ENCODE results near the gene CACNA1G. TPM values are rescaled to one million over a fixed set of nuclear protein-coding genes. Genes with fewer than 3 reads are reported as not detected.

Gene CACNA1G
- total RNA-seq, 4 donors from 2014 or later: 0.11 to 0.38 (median 0.13) TPM; not detected in 1

DNA sequence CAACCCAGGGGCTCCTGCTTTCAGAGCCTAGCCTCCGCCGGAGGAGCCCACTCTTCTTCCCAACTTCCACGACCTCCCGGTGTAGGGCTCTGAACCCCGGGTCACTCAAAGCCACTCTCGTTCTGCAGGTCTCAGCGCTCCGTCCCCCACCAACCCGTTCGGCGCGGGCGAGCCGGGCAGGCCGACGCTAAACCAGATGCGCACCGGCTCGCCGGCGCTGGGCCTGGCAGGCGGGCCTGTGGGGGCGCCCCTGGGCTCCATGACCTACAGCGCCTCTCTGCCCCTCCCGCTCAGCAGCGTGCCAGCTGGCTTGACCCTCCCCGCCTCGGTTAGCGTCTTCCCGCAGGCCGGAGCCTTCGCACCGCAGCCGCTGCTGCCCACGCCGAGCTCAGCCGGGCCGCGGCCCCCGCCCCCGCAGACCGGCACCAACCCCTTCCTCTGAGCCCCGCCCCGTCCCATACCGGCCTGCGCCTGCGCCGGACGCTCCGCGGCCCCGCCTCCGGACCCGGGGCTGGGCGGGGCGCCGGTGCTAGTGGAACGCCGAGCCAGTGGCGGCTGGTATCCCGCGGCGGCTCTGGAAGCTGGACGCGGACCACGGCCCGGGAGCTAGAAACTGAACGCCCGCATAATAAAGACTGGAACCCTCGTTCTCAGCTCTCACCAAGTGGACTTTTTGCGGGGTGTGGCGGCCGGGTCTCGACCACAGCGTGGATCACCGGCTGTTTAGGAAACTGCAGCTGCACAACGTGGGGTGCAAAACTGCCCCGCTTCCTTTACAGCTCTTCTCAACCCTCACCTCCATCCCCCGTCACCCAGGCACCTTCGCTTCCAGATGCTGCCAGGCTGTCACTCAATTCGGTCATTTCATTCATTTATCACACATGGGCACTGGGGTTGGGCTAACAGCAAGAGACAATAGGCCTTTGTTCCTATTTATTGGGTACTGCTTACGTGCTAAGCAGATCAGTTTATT lies 18.5 kb upstream of the CACNA1G start:
- 4 to 8% methylated on average over 4 of the region's 82 CpGs for WGBS, 2 donors
- peak in 1 of 4 donors; percentile 57 for TF ChIP-seq POLR2A (IDR thresholded peaks at IDR 0.05)
- TF ChIP-seq, protein P1, sequence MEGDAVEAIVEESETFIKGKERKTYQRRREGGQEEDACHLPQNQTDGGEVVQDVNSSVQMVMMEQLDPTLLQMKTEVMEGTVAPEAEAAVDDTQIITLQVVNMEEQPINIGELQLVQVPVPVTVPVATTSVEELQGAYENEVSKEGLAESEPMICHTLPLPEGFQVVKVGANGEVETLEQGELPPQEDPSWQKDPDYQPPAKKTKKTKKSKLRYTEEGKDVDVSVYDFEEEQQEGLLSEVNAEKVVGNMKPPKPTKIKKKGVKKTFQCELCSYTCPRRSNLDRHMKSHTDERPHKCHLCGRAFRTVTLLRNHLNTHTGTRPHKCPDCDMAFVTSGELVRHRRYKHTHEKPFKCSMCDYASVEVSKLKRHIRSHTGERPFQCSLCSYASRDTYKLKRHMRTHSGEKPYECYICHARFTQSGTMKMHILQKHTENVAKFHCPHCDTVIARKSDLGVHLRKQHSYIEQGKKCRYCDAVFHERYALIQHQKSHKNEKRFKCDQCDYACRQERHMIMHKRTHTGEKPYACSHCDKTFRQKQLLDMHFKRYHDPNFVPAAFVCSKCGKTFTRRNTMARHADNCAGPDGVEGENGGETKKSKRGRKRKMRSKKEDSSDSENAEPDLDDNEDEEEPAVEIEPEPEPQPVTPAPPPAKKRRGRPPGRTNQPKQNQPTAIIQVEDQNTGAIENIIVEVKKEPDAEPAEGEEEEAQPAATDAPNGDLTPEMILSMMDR (IDR thresholded peaks at IDR 0.05): peak in 3 of 6 experiments; percentile 8 to 28 (median 14)

DNA sequence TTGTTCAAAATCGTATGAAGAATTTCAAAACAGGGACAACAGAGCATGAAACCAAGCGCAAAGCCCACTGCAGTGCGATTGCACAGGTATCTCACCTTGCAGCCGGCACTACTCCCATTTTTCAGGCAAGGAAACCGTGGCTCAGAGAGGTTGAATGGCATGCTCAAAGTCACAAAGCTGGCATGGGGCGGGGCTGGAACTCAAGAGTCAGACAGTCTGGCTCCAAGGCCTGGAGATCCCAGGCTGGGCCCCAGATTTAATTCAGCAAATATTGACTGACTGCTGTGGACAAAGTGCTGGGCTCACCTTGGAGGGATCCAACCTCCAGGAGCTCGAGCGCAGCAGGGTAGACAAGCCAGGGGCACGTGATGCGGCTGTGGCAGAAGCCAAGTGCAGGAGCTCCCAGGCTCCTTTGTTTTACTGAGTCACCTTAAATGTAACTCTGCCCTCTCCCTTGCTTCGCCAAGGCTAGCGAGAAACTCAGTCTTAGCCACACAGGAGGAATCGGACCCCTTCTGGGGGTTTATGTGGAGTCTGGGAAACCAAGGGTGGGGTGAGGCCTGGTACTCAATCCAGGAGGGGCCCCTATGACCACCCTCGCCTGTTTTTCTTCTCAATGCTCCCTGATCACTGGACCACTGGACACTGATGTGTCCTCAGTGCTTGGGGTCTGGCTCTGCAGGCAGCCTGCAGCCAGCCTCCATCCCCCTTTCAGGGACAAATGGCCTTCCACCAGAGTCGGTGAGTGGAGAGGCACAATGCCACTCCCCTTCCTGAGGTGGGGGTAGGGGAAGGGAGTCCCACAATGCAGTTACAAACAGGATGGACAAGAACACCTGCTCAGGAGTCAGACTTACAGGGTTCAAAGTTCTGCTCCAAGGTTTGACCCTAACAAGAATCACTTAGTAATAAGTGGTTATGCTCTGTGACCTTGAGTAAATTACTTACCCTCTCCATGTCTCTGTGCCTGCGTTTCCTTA lies 17.4 kb upstream of the CACNA1G start:
- H3K9me3 ChIP-seq: no peaks in the 10 kb centered on the region
- intact Hi-C loops (cut with DNase I): loop anchor here (10.0 kb wide), 1 partner anchor 302 kb away; no protein-coding TSS in a partner anchor
- 48 to 65% methylated on average over 8 to 14 of the region's 16 CpGs for WGBS, 2 donors
- peak overlapping the region in 1 of 4 donors; percentile 50 for H3K4me3 ChIP-seq
- no peak for DNase-seq
- H3K36me3 ChIP-seq: peaks cover 2 to 26% (median 8%) of the 10 kb centered on the region in 3 donors
- no peaks in the 10 kb centered on the region for H3K27me3 ChIP-seq
- H3K4me1 ChIP-seq: peaks cover 51 to 90% (median 51%) of the 10 kb centered on the region in 3 donors
- peak in 1 of 4 donors; percentile 15 for TF ChIP-seq POLR2A (IDR thresholded peaks at IDR 0.05)
- TF ChIP-seq, protein P1 (IDR thresholded peaks at IDR 0.05): peak in 1 of 6 experiments; percentile 11
- H3K27ac ChIP-seq: peak overlapping the region; percentile 76 to 82 (median 78)

More for the DNA sequence above, 18.5 kb upstream of the CACNA1G start:
- H3K36me3 ChIP-seq: peaks cover 2 to 37% (median 9%) of the 10 kb centered on the region in 3 donors
- intact Hi-C loops (cut with DNase I): loop anchor here (10.0 kb wide), 1 partner anchor 303 kb away; no protein-coding TSS in a partner anchor
- H3K27me3 ChIP-seq: no peaks in the 10 kb centered on the region
- no peak for DNase-seq
- H3K27ac ChIP-seq: peak overlapping the region; percentile 76 to 82 (median 78)
- H3K4me1 ChIP-seq: peaks cover 40 to 90% (median 44%) of the 10 kb centered on the region in 3 donors
- H3K9me3 ChIP-seq: no peaks in the 10 kb centered on the region
- H3K4me3 ChIP-seq: peak overlapping the region; percentile 26 to 68 (median 46)

DNA sequence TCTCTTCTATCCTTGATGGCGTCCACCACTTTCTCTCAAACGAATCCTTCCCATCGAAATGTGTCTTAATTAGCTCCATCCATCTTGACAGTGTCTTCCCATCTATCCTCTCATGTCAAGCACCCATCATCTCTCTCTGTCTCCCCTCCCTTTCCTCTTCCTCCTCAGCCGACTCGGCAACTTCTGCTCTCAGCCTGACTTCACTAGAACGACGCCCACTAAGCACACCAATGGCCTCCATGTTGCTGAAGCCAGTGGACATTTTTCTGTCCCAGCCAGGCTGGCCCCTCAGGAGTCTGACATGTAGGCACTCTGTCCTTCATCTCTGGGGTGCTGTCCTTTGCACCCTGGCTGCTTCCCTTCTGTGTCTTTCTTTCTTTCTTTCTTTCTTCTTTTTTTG lies 16.0 kb upstream of the CACNA1G start:
- 55 to 59% methylated on average over 7 of the region's 7 CpGs for WGBS, 2 donors

DNA sequence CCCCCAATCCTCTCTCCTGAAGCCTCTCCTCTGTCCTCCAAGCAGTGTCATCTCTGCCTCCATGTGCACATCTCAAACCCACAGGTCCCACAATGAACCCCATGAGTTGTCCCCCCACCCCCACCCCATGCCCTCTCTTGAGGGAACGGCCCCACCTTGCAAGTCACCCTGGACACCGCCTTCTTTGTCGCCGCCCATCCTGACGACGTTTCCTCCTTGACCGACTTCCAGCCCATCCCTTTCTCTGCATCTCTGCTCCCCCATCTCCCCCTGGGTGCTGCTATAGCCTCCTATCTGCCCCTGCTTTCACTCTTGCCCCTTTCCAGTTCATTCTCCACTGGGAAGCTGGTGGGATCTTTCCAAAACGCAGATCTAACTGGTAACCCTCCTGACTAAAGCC lies 15.2 kb upstream of the CACNA1G start:
- no peak for DNase-seq
- no peak for TF ChIP-seq POLR2A (IDR thresholded peaks at IDR 0.05)
- TF ChIP-seq, protein P1 (IDR thresholded peaks at IDR 0.05): no peak
- 24 to 30% methylated on average over 8 of the region's 8 CpGs for WGBS, 2 donors
- Histone ChIP-seq H3K27ac (no peak overlapping the region), H3K4me3 (no peak overlapping the region), H3K4me1 (peaks cover 40 to 72% (median 45%) of the 10 kb centered on the region in 3 donors), H3K27me3 (no peaks in the 10 kb centered on the region), H3K36me3 (peaks cover 0 to 27% (median 0%) of the 10 kb centered on the region in 3 donors), H3K9me3 (no peaks in the 10 kb centered on the region)
- intact Hi-C loops (cut with DNase I): loop anchor here (5.0 to 10.0 kb wide), 3 partner anchors 63 to 299 kb away; no protein-coding TSS in a partner anchor

More for the DNA sequence above, 16.0 kb upstream of the CACNA1G start:
- H3K27ac ChIP-seq: no peak overlapping the region
- H3K4me3 ChIP-seq: no peak overlapping the region
- peaks cover 46 to 80% (median 46%) of the 10 kb centered on the region in 3 donors for H3K4me1 ChIP-seq
- no peaks in the 10 kb centered on the region for H3K27me3 ChIP-seq
- DNase-seq: no peak
- H3K9me3 ChIP-seq: no peaks in the 10 kb centered on the region
- TF ChIP-seq POLR2A (IDR thresholded peaks at IDR 0.05): no peak
- TF ChIP-seq, protein P1 (IDR thresholded peaks at IDR 0.05): no peak
- peaks cover 0 to 22% (median 0%) of the 10 kb centered on the region in 3 donors for H3K36me3 ChIP-seq
- intact Hi-C loops (cut with DNase I): loop anchor here (10.0 kb wide), 1 partner anchor 300 kb away; no protein-coding TSS in a partner anchor

Measured in esophagus squamous epithelium (tissue), 5 donors.